ENCODE measurements around the gene NUP54. TPM values are rescaled to one million over a fixed set of nuclear protein-coding genes. Genes with fewer than 3 reads are reported as not detected.

Gene NUP54
- total RNA-seq, 1 experiment from 2014 or later = 45.9 TPM

DNA sequence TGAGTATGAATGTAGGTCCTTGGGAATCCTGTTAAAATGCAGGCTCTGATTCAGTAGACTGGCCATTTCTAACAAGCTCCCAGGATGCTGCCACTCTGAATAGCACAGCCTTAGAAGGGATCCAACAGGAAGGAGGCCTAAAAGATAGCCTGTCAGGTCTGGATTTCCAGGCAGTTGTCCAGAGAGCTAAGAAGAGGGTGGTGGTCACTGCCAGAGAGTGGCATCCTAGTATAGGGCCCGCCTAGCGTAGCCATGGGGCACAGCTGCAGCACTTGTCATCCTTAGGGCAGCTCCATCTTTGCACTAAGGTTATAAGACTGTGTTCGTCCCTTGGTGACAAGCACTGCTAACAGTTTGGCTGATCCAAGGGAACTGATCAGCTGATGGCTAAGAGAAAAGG, 20.5 kb upstream of the NUP54 start:
- ChIA-PET POLR2A (ENCODE audit: low non-redundant PET) (no interaction called here), CTCF (no interaction called here)
- TF ChIP-seq, protein P1, sequence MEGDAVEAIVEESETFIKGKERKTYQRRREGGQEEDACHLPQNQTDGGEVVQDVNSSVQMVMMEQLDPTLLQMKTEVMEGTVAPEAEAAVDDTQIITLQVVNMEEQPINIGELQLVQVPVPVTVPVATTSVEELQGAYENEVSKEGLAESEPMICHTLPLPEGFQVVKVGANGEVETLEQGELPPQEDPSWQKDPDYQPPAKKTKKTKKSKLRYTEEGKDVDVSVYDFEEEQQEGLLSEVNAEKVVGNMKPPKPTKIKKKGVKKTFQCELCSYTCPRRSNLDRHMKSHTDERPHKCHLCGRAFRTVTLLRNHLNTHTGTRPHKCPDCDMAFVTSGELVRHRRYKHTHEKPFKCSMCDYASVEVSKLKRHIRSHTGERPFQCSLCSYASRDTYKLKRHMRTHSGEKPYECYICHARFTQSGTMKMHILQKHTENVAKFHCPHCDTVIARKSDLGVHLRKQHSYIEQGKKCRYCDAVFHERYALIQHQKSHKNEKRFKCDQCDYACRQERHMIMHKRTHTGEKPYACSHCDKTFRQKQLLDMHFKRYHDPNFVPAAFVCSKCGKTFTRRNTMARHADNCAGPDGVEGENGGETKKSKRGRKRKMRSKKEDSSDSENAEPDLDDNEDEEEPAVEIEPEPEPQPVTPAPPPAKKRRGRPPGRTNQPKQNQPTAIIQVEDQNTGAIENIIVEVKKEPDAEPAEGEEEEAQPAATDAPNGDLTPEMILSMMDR (conservative IDR thresholded peaks at IDR 0.05; ENCODE audit: low read depth, low read length) = no peak
- no peak for TF ChIP-seq EZH2 (IDR thresholded peaks at IDR 0.05; ENCODE audit: borderline replicate concordance, low read depth, low read length, poor library complexity, severe bottlenecking)
- no peaks in the 10 kb centered on the region for H3K36me3 ChIP-seq (ENCODE audit: insufficient read depth, low read length, poor library complexity, severe bottlenecking)
- H3K4me3 ChIP-seq (ENCODE audit: low read depth, low read length, poor library complexity, severe bottlenecking) = no peak overlapping the region
- H3K27me3 ChIP-seq (replicated peaks; ENCODE audit: insufficient read depth, low read depth, low read length, poor library complexity) = no peaks in the 10 kb centered on the region
- no peak for DNase-seq (ENCODE audit: low spot score)
- no peak overlapping the region for H3K27ac ChIP-seq (ENCODE audit: low read depth, low read length, poor library complexity, severe bottlenecking)
- intact Hi-C loops (cut with micrococcal nuclease; ENCODE audit: unreplicated experiment) = no loop called here
- no peaks in the 10 kb centered on the region for H3K4me1 ChIP-seq (ENCODE audit: insufficient read depth, low read length, poor library complexity, severe bottlenecking)
- H3K9me3 ChIP-seq (ENCODE audit: low read depth, low read length, poor library complexity, severe bottlenecking) = no peaks in the 10 kb centered on the region
- no TSS peak for BruUV-seq (replicated peaks)

DNA sequence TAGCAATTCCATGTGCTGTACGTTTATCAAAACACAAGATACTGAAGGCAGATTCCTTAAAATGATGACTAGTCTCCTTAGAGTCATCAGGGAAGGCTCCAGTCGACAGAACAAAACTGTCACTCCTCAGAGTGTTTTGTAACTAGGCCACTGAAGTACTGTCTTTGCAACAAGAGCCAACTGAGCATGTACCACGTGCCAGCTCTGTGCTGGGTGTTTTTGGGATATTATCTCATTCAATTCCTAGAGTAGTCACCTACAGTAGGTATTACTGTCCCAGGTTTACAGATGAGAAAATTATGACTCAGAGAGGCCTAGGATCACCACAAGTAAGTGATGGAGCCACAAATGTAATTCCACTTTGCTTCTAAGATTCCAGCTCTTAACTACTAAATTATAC, 18.3 kb upstream of the NUP54 start:
- Histone ChIP-seq H3K9me3 (ENCODE audit: low read depth, low read length, poor library complexity, severe bottlenecking) (no peaks in the 10 kb centered on the region), H3K27me3 (replicated peaks; ENCODE audit: insufficient read depth, low read depth, low read length, poor library complexity) (no peaks in the 10 kb centered on the region), H3K27ac (ENCODE audit: low read depth, low read length, poor library complexity, severe bottlenecking) (no peak overlapping the region), H3K36me3 (ENCODE audit: insufficient read depth, low read length, poor library complexity, severe bottlenecking) (no peaks in the 10 kb centered on the region), H3K4me3 (ENCODE audit: low read depth, low read length, poor library complexity, severe bottlenecking) (no peak overlapping the region), H3K4me1 (ENCODE audit: insufficient read depth, low read length, poor library complexity, severe bottlenecking) (no peaks in the 10 kb centered on the region)
- intact Hi-C loops (cut with micrococcal nuclease; ENCODE audit: unreplicated experiment) = no loop called here
- POLR2A ChIA-PET (ENCODE audit: low non-redundant PET) = no interaction called here
- DNase-seq (ENCODE audit: low spot score) = no peak
- no TSS peak for BruUV-seq (replicated peaks)
- TF ChIP-seq, protein P1 (conservative IDR thresholded peaks at IDR 0.05; ENCODE audit: low read depth, low read length) = no peak
- TF ChIP-seq EZH2 (IDR thresholded peaks at IDR 0.05; ENCODE audit: borderline replicate concordance, low read depth, low read length, poor library complexity, severe bottlenecking) = no peak
- CTCF ChIA-PET = no interaction called here

DNA sequence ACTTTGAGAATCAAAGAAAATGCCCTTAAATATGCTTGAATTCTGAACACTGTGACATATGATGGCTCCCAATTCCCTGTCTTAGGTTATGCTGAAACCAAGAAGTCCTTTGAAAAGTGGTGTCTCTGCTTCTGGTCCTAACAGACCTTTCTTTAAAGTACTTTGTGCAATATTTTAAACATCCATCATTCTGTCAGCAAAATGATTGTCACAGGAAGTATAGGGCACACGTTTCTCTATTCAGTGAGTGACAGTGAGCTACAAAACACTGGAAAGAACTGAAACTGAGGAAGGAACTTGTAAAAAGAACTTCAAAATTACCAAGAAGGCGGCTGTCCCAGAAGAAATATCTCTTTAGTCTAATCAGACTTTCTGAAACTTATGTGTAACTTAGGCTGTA, 12.2 kb upstream of the NUP54 start:
- TF ChIP-seq, protein P1 (conservative IDR thresholded peaks at IDR 0.05; ENCODE audit: low read depth, low read length) = no peak
- no peak for TF ChIP-seq EZH2 (IDR thresholded peaks at IDR 0.05; ENCODE audit: borderline replicate concordance, low read depth, low read length, poor library complexity, severe bottlenecking)
- no TSS peak for BruUV-seq (replicated peaks)
- no peaks in the 10 kb centered on the region for H3K36me3 ChIP-seq (ENCODE audit: insufficient read depth, low read length, poor library complexity, severe bottlenecking)
- ChIA-PET CTCF (no interaction called here), POLR2A (ENCODE audit: low non-redundant PET) (no interaction called here)
- intact Hi-C loops (cut with micrococcal nuclease; ENCODE audit: unreplicated experiment) = no loop called here
- DNase-seq (ENCODE audit: low spot score) = no peak
- no peaks in the 10 kb centered on the region for H3K27me3 ChIP-seq (replicated peaks; ENCODE audit: insufficient read depth, low read depth, low read length, poor library complexity)
- H3K9me3 ChIP-seq (ENCODE audit: low read depth, low read length, poor library complexity, severe bottlenecking) = no peaks in the 10 kb centered on the region
- H3K4me1 ChIP-seq (ENCODE audit: insufficient read depth, low read length, poor library complexity, severe bottlenecking) = no peaks in the 10 kb centered on the region
- no peak overlapping the region for H3K4me3 ChIP-seq (ENCODE audit: low read depth, low read length, poor library complexity, severe bottlenecking)
- no peak overlapping the region for H3K27ac ChIP-seq (ENCODE audit: low read depth, low read length, poor library complexity, severe bottlenecking)

All from A673 (cell line).